Measurements from ENCODE around the gene TEX35.

The TEX35 gene

DNA sequence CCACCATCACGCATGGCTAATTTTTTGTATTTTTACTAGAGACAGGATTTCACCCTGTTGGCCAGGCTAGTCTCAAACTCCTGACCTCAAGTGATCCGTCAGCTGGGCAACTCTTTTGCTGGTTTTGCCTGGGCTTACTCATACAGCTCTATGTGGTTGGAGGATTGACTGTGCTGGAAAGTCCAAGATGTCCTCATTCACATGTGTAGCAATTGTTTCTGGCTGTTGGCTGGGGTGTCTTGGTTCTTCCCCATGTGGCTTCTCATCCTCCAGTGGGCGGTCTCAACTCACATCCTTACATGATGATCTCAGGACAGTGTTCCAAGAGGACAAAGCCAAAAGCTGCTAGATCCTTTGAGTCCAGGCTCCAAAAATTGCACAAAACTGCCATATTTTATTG lies 53.3 kb downstream of the TEX35 start:
- Histone ChIP-seq H3K4me3 (no peak overlapping the region), H3K9me3 (replicated peaks in 1 of 11) (peaks cover 0 to 7% (median 0%) of the 10 kb centered on the region in 11 experiments; a peak in 1 of 22 replicates), H3K4me2 (no peak overlapping the region), H3K4me1 (no peaks in the 10 kb centered on the region), H4K20me1 (no peaks in the 10 kb centered on the region), H3K36me3 (no peaks in the 10 kb centered on the region), H3K27me3 (no peaks in the 10 kb centered on the region), H3K27ac (no peak overlapping the region), H3K9ac (no peak overlapping the region)
- TF ChIP-seq Cebpa-rat (IDR thresholded peaks at IDR 0.05): no peak

DNA sequence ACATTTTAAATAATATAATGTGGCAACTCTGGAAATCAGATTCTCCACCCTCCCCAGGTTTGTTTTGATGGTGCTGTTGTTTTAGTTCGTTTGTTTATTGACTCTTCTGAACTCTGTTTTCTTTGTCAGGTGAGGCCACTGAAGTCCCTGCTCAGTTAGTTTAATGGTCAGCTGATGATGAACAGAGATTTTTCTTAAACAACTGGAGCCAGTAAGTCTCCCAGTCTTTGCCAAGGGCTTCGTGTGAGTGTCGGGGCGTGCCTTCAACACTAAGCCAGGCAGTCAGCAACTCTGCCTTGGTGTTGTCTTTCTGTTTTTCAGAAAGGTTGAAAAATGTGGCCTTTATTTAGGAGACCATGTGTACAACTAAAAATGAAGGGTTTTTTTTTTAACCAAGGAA lies 58.9 kb downstream of the TEX35 start:
- Histone ChIP-seq H3K4me2 (no peak overlapping the region), H4K20me1 (no peaks in the 10 kb centered on the region), H3K4me1 (0 out of 20 replicates have a peak, but pooled peaks cover 0 to 5% (median 0%) of the 10 kb centered on the region in 10 experiments), H3K27ac (no peak overlapping the region), H3K27me3 (no peaks in the 10 kb centered on the region), H3K36me3 (no peaks in the 10 kb centered on the region), H3K9ac (no peak overlapping the region), H3K9me3 (replicated peaks in 1 of 11) (no peaks in the 10 kb centered on the region; a peak in 1 of 22 replicates), H3K4me3 (no peak overlapping the region)
- no peak for TF ChIP-seq Cebpa-rat (IDR thresholded peaks at IDR 0.05)
